GM10266 (cell line): ENCODE data around the gene MBNL2.

Experiments
- DNase-seq: peaks from one replicate; pipeline ENCODE4 v3.0.0; 2012; ENCODE audit errors: extremely low spot score
- TF ChIP-seq, protein P1 (sequence below): IDR thresholded peaks from 2 replicates; pipeline ENCODE4 v1.5.1; 2012; ENCODE audit warnings: mild to moderate bottlenecking, low read depth; ENCODE audit not compliant: control insufficient read depth, insufficient read depth; ENCODE audit errors: missing control alignments

Gene MBNL2

DNA sequence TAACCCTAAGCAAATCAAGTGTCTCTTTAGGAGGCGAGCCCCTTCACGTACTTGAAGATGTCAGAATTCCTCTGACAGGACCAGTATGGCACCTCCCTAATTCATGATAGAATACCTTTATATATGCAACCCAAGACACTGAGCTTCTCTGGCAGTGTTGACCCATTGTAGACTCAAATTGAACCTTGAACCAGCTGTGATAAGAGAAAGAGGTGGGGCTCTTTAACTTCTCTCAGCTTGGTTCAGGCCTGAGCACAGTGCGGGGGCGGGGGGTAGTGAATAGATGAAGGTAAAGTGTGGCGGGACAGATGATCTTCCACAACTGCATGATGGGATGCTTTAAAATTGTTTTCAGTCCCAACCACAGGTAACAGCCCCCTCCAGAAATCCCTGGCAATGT, 12.1 kb downstream of the MBNL2 start:
- no peak for DNase-seq
- TF ChIP-seq, protein P1, sequence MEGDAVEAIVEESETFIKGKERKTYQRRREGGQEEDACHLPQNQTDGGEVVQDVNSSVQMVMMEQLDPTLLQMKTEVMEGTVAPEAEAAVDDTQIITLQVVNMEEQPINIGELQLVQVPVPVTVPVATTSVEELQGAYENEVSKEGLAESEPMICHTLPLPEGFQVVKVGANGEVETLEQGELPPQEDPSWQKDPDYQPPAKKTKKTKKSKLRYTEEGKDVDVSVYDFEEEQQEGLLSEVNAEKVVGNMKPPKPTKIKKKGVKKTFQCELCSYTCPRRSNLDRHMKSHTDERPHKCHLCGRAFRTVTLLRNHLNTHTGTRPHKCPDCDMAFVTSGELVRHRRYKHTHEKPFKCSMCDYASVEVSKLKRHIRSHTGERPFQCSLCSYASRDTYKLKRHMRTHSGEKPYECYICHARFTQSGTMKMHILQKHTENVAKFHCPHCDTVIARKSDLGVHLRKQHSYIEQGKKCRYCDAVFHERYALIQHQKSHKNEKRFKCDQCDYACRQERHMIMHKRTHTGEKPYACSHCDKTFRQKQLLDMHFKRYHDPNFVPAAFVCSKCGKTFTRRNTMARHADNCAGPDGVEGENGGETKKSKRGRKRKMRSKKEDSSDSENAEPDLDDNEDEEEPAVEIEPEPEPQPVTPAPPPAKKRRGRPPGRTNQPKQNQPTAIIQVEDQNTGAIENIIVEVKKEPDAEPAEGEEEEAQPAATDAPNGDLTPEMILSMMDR: no peak

GRCh38 chr13:97234742-97235141, 12.6 kb downstream of the MBNL2 start:
- TF ChIP-seq, protein P1: no peak
- DNase-seq: no peak

DNA sequence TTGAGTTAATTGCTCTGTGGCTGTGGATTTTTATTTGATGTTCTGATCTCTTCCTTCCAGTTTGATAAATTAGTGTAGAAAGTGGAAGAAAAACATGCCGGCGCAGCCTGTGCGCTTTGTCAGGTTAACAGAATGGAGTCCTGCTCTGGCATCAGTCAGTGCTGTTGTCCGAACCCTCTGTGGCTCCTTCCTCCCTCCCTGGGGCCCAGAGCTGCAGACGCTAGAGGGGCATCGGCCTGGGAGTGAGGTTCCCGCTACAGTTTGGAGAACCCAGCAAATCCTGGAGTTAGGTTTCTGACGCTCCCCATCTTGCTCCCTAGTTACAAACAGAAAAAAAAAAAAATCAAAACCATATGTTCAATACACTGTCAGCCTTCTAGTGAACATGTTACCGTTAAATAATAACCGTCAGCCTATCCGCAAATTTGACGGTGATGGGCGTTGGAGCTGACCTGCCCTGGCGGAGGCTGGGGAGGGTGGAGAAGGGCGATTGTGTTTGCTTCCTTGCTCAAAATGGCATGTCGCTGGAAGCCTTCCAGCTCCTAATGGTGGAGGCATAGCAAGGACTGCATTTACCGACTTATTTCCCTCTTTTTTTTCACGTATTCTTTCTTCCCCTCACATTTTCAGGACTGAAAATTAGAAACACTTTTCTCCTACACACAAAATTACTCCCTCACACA, 13.6 kb downstream of the MBNL2 start:
- TF ChIP-seq, protein P1: no peak
- DNase-seq: no peak

GRCh38 chr13:97237388-97237787, 15.3 kb downstream of the MBNL2 start:
- TF ChIP-seq, protein P1: no peak
- DNase-seq: no peak

DNA sequence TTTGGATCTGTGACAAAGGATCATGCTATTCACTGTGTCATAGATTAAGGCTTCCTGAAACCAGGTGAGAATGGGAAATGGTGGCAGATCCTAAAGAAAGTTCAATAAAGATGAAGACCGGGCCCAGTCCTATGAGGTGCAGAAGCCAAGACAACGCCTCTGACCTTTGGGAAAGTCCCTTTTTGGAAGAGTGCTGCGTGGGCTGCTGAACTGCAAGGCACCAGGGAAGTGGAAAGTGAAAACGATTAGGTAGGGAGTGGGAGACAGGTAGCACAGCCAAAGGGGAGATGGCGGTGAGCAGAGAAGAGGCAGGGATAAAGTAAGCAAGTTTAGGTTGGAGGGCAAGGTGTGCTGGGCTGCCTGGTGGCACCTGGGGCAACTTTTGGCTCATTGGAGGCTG, 16.3 kb downstream of the MBNL2 start:
- TF ChIP-seq, protein P1: no peak
- DNase-seq: no peak

DNA sequence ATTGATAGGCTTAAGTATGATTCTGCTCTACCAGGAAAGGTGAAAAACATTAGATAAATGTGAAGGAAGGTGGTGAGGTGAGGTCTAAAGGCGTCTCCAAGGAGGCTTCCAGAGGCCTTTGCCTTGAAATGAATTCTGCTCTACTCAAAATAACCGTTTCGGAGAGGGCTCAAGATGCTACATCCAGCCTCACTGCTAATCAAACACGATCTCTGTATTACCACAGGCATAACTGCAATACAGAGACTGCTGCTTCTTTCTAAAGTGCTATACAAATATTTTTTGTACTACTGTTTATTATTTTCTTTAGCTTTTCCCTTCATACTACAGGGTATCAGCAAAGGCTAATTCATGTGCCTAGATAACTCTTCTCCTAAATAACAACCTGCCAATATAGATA, 16.8 kb downstream of the MBNL2 start:
- TF ChIP-seq, protein P1: no peak
- no peak for DNase-seq

GRCh38 chr13:97239306-97239705, 17.2 kb downstream of the MBNL2 start:
- TF ChIP-seq, protein P1: no peak
- DNase-seq: no peak
